ENCODE measurements around the gene RBP4.

RBP4 gene

DNA sequence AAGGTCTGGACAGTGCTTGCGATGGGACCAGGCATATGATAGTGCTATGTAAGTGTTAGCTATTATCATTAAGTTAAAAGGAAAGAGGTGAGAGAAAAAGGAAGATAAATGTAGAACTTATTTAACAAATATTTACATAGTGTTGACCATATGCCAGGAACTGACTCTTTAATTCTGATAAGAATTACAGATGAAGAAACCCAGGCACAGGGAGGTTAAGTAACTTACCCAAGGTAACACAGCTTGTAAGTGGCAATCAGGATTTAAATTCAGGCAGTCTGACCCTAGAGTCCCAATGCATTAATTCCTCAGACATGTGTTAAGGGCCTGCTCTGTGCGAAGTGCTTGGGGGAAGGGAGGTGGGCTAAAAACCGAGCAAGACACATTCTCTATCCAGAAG, 23.5 kb downstream of the RBP4 start:
- no peak overlapping the region for H3K9ac ChIP-seq (ENCODE audit: low read length)
- no peak overlapping the region for H3K4me3 ChIP-seq (ENCODE audit: low read depth in 1 of 2, low read length in 2 of 2)
- no peaks in the 10 kb centered on the region for H3K9me3 ChIP-seq (ENCODE audit: low read length)
- H3K27me3 ChIP-seq (ENCODE audit: control insufficient read depth in 1 of 2, insufficient read depth in 2 of 2, low read length in 2 of 2): no peaks in the 10 kb centered on the region
- H3K27ac ChIP-seq (ENCODE audit: low read depth, low read length): no peak overlapping the region
- H3K4me1 ChIP-seq (ENCODE audit: insufficient read depth, low read length): no peaks in the 10 kb centered on the region
- no peaks in the 10 kb centered on the region for H3K36me3 ChIP-seq (ENCODE audit: insufficient read depth, low read length)

DNA sequence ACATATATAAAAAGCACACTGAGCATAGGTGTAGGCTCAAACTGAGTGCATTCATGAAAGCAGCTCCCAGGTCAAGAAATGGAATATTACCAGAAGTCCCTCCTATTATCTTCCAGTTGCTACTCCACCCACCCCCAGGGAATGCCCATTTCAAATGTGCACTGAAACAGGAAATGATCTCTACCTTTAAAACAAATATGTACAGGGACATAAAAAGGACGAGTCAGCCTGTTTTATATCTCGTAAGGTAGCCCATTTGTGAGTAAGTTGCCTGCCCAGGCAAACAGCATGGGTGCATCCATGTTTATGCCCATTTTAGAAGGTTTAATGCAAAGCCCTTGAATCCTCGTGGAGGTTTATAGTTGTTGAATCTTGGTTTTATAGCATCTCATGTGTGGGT, 24.1 kb downstream of the RBP4 start:
- H3K4me3 ChIP-seq (ENCODE audit: low read depth in 1 of 2, low read length in 2 of 2): no peak overlapping the region
- no peak overlapping the region for H3K27ac ChIP-seq (ENCODE audit: low read depth, low read length)
- no peaks in the 10 kb centered on the region for H3K9me3 ChIP-seq (ENCODE audit: low read length)
- H3K4me1 ChIP-seq (ENCODE audit: insufficient read depth, low read length): no peaks in the 10 kb centered on the region
- H3K36me3 ChIP-seq (ENCODE audit: insufficient read depth, low read length): no peaks in the 10 kb centered on the region
- no peaks in the 10 kb centered on the region for H3K27me3 ChIP-seq (ENCODE audit: control insufficient read depth in 1 of 2, insufficient read depth in 2 of 2, low read length in 2 of 2)
- H3K9ac ChIP-seq (ENCODE audit: low read length): no peak overlapping the region

DNA sequence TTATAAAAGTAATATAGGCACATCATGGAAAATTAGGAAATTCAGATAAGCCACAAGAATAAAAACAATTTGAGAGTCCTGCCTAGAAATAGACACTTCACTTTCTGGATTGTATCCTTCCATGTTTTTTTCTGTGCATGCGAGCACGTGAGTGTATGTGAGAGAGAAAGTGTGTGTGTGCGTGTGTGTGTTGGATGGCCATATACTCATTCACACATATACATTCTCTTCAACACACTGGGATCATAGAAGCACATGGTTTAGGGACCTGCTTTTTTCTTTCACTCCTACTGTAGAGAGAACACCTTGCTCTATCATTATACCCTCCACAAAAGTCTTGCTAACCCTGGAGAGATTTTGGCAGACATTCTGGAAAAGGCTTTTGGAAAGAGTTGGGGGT, 27.1 kb downstream of the RBP4 start:
- no peak overlapping the region for H3K27ac ChIP-seq (ENCODE audit: low read depth, low read length)
- H3K4me1 ChIP-seq (ENCODE audit: insufficient read depth, low read length): no peaks in the 10 kb centered on the region
- no peaks in the 10 kb centered on the region for H3K36me3 ChIP-seq (ENCODE audit: insufficient read depth, low read length)
- H3K27me3 ChIP-seq (ENCODE audit: control insufficient read depth in 1 of 2, insufficient read depth in 2 of 2, low read length in 2 of 2): no peaks in the 10 kb centered on the region
- H3K4me3 ChIP-seq (ENCODE audit: low read depth in 1 of 2, low read length in 2 of 2): no peak overlapping the region
- H3K9me3 ChIP-seq (ENCODE audit: low read length): no peaks in the 10 kb centered on the region
- H3K9ac ChIP-seq (ENCODE audit: low read length): no peak overlapping the region

DNA sequence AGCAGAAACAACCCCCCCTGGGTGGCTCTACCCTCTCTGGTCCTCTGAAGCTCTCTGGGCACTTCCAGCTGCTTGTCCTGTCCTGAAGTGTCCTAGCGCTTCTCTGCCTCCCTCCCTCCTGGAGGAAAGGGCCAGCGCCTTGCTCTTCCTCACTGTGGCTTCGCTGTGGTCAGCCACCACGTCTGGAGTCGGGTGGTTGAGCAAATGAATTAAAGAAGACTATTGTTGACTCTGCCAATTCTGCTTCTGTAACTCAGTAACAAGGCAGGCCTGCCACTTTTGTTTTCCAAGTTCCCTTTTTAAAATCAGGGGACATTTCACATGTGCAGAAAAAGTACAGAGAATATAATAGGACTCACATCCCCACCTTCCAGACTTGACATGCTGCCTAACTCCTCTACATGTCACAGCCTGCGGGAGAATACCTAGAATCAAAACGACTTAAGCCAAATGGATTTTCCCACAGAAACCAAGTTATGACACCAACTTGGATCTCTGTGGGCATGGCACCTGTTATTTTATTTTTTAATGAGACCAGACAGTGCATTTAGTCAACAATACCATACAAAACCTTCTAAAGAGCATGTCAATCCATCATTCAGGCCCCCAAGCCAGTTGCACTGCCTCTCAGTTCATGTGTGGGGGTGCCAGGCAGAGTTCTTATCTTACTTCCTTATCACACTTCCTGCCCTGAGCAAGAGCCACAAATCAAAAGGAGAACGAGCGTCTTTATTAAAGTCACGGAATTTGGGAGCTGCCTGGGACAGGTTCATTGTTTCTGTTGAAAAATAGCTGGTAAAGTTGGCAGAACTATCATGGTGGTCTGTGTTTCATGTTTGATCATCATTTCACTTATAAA, 27.8 kb downstream of the RBP4 start:
- H3K4me1 ChIP-seq (ENCODE audit: insufficient read depth, low read length): no peaks in the 10 kb centered on the region
- peaks cover 3 to 6% of the 10 kb centered on the region in 2 donors for H3K27me3 ChIP-seq (ENCODE audit: control insufficient read depth in 1 of 2, insufficient read depth in 2 of 2, low read length in 2 of 2)
- H3K9ac ChIP-seq (ENCODE audit: low read length): no peak overlapping the region
- H3K9me3 ChIP-seq (ENCODE audit: low read length): no peaks in the 10 kb centered on the region
- no peak overlapping the region for H3K27ac ChIP-seq (ENCODE audit: low read depth, low read length)
- no peaks in the 10 kb centered on the region for H3K36me3 ChIP-seq (ENCODE audit: insufficient read depth, low read length)
- H3K4me3 ChIP-seq (ENCODE audit: low read depth in 1 of 2, low read length in 2 of 2): no peak overlapping the region

DNA sequence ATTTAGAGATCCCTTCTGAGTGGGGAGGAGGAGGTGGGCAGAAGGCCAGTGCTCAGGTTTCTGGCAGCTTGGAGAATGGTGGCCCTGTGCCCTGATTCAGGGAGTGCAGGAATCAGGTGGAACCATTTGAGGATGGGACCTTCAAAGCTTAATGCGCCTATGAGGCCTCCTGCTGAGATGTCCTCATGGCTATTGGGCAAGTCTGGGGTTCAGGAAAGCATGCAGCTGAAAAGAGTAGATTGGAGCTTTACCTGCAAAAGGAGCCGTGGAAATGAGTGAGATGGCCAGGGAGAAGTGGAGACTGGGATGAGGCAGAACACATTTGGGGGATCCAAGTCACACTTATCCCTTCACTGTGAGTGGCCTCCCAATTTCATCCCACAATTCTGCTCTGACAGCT, 28.4 kb downstream of the RBP4 start:
- H3K9ac ChIP-seq (ENCODE audit: low read length): no peak overlapping the region
- no peaks in the 10 kb centered on the region for H3K4me1 ChIP-seq (ENCODE audit: insufficient read depth, low read length)
- no peak overlapping the region for H3K27ac ChIP-seq (ENCODE audit: low read depth, low read length)
- peaks cover 4 to 13% of the 10 kb centered on the region in 2 donors for H3K27me3 ChIP-seq (ENCODE audit: control insufficient read depth in 1 of 2, insufficient read depth in 2 of 2, low read length in 2 of 2)
- no peaks in the 10 kb centered on the region for H3K36me3 ChIP-seq (ENCODE audit: insufficient read depth, low read length)
- H3K4me3 ChIP-seq (ENCODE audit: low read depth in 1 of 2, low read length in 2 of 2): no peak overlapping the region
- no peaks in the 10 kb centered on the region for H3K9me3 ChIP-seq (ENCODE audit: low read length)

DNA sequence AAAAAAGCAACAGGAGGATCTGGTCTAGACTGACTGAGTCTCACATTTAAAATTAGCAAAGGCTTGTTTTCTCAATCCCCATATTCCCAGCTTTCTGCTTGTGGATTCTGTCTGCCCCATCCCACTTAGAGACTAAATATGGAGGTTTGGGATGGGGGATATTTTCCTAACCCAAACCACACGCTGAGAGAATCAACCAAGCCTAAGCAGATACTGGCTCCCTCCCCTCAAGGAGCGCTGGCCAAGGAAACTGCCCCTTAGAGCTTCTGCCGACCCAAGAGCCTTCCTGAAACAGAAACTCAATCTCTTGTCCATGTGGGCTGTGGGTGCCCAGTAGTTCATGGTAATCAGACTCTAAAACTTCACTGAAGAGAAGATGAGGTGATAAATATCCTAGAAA, 30.7 kb downstream of the RBP4 start:
- H3K27me3 ChIP-seq (ENCODE audit: control insufficient read depth in 1 of 2, insufficient read depth in 2 of 2, low read length in 2 of 2): peaks cover 4 to 25% of the 10 kb centered on the region in 2 donors

DNA sequence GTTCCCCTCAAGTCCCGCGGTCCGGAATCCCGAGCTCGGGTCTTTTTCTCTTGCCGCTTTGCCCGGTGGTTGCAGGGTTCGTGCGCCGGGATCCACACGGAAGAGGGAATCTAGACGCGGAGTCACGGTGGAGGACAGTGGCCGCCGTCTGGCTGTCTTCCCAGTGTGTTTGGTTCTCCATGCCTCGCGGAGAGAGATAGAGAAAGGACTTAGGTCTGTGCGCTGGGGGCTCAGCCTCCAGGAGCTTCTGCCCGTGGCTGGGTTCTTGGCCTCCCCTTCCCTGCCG, 33.0 kb downstream of the RBP4 start:
- no peaks in the 10 kb centered on the region for H3K36me3 ChIP-seq (ENCODE audit: insufficient read depth, low read length)
- peaks cover 4 to 25% of the 10 kb centered on the region in 2 donors for H3K27me3 ChIP-seq (ENCODE audit: control insufficient read depth in 1 of 2, insufficient read depth in 2 of 2, low read length in 2 of 2)
- H3K27ac ChIP-seq (ENCODE audit: low read depth, low read length): no peak overlapping the region
- H3K4me3 ChIP-seq (ENCODE audit: low read depth in 1 of 2, low read length in 2 of 2): no peak overlapping the region
- no peak overlapping the region for H3K9ac ChIP-seq (ENCODE audit: low read length)
- H3K9me3 ChIP-seq (ENCODE audit: low read length): no peaks in the 10 kb centered on the region
- H3K4me1 ChIP-seq (ENCODE audit: insufficient read depth, low read length): no peaks in the 10 kb centered on the region

More for the DNA sequence above, 30.7 kb downstream of the RBP4 start:
- no peak overlapping the region for H3K27ac ChIP-seq (ENCODE audit: low read depth, low read length)
- no peaks in the 10 kb centered on the region for H3K4me1 ChIP-seq (ENCODE audit: insufficient read depth, low read length)
- H3K9me3 ChIP-seq (ENCODE audit: low read length): no peaks in the 10 kb centered on the region
- no peak overlapping the region for H3K4me3 ChIP-seq (ENCODE audit: low read depth in 1 of 2, low read length in 2 of 2)
- H3K36me3 ChIP-seq (ENCODE audit: insufficient read depth, low read length): no peaks in the 10 kb centered on the region
- H3K9ac ChIP-seq (ENCODE audit: low read length): no peak overlapping the region

DNA sequence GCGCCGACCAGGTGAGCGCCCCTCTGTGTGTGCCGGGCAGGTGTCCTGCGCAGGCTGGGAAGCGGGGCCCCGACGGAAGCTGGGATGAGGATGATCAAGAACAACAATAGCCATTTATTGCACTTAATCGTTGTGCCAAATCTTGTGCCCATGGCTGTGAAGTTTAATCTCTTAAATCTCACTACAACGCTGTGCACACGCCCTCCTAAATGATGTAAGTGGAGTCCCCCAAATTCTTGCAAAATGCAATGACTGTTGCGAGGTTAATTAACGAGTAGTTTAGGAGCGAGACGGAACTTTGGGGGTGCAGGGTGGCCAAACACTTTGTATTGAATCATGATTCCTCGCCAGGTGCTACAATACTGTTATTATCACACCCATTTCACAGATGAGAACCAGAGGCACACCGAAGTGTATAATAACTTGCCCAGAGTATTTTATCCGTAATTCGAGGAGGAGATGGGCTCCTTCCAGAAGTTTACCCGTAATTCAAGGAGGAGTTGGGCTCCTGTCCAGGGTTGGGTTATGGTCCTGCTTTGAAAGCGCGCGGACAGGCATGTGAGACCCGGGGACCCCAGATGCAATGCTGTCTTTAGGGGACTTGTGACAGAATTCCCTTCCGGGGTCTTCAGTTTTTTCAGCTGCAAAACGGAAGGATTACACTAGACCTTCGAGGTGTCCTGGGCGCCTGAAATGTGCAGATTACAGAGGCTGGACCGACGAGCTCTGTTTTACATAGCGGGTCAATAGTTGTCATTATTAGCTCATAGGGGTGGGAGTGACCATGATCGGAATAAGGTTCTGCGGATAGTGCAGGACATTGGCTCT, 33.5 kb downstream of the RBP4 start:
- Histone ChIP-seq H3K9me3 (ENCODE audit: low read length) (no peaks in the 10 kb centered on the region), H3K4me3 (ENCODE audit: low read depth in 1 of 2, low read length in 2 of 2) (no peak overlapping the region), H3K9ac (ENCODE audit: low read length) (no peak overlapping the region), H3K36me3 (ENCODE audit: insufficient read depth, low read length) (no peaks in the 10 kb centered on the region), H3K27ac (ENCODE audit: low read depth, low read length) (no peak overlapping the region), H3K27me3 (ENCODE audit: control insufficient read depth in 1 of 2, insufficient read depth in 2 of 2, low read length in 2 of 2) (peaks cover 4 to 25% of the 10 kb centered on the region in 2 donors), H3K4me1 (ENCODE audit: insufficient read depth, low read length) (no peaks in the 10 kb centered on the region)

DNA sequence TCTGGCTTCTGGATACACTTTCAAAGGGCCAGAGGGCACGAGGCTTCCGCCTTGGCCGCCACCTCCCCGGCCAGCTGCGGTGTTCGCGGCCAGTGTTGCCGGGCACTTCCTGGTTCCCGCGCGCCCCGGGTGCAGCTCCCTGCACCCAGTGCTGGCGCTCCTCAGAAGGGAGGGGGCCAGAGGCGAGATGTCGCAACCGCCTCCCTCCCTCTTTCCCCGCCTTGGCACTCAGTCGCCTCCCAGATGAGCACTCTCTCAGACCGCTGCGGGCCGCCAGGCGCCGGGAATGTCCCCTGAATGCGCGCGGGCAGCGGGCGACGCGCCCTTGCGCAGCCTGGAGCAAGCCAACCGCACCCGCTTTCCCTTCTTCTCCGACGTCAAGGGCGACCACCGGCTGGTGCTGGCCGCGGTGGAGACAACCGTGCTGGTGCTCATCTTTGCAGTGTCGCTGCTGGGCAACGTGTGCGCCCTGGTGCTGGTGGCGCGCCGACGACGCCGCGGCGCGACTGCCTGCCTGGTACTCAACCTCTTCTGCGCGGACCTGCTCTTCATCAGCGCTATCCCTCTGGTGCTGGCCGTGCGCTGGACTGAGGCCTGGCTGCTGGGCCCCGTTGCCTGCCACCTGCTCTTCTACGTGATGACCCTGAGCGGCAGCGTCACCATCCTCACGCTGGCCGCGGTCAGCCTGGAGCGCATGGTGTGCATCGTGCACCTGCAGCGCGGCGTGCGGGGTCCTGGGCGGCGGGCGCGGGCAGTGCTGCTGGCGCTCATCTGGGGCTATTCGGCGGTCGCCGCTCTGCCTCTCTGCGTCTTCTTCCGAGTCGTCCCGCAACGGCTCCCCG, 34.4 kb downstream of the RBP4 start, which contains the start of gene FFAR4:
FFAR4 (plus strand) TSS at position 231 of the 842 bp plus-strand sequence; CDS start at position 287, 56 bp downstream.
- Histone ChIP-seq H3K9me3 (ENCODE audit: low read length) (no peaks in the 10 kb centered on the region), H3K27me3 (ENCODE audit: control insufficient read depth in 1 of 2, insufficient read depth in 2 of 2, low read length in 2 of 2) (peaks cover 4 to 25% of the 10 kb centered on the region in 2 donors), H3K27ac (ENCODE audit: low read depth, low read length) (no peak within 1 kb of the TSS), H3K36me3 (ENCODE audit: insufficient read depth, low read length) (no peaks in the 10 kb centered on the region), H3K4me3 (ENCODE audit: low read depth in 1 of 2, low read length in 2 of 2) (no peak within 1 kb of the TSS), H3K4me1 (ENCODE audit: insufficient read depth, low read length) (no peaks in the 10 kb centered on the region), H3K9ac (ENCODE audit: low read length) (no peak within 1 kb of the TSS)

DNA sequence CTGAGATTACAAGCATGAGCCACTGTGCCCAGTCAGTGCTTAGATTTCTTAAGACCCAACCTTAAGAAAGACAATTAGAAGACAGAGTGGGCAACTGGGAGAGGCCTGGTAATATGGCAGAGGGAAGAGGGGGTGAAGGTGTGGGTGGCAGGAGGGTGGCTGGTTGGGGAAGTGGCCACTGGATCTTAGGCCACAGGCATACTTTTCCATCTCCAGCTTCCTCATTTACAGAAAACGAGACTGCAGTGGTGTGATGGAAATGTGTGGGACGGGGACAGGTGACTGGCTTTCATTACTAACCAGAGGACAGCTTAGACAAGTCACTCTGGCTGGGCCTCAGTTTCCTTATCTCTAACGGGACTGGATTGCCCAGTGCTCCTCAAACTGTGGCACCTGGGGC, 35.6 kb downstream of the RBP4 start:
- H3K36me3 ChIP-seq (ENCODE audit: insufficient read depth, low read length): no peaks in the 10 kb centered on the region
- H3K4me3 ChIP-seq (ENCODE audit: low read depth in 1 of 2, low read length in 2 of 2): no peak overlapping the region
- H3K27me3 ChIP-seq (ENCODE audit: control insufficient read depth in 1 of 2, insufficient read depth in 2 of 2, low read length in 2 of 2): peaks cover 4 to 25% of the 10 kb centered on the region in 2 donors
- no peak overlapping the region for H3K27ac ChIP-seq (ENCODE audit: low read depth, low read length)
- no peaks in the 10 kb centered on the region for H3K9me3 ChIP-seq (ENCODE audit: low read length)
- H3K4me1 ChIP-seq (ENCODE audit: insufficient read depth, low read length): no peaks in the 10 kb centered on the region
- no peak overlapping the region for H3K9ac ChIP-seq (ENCODE audit: low read length)

DNA sequence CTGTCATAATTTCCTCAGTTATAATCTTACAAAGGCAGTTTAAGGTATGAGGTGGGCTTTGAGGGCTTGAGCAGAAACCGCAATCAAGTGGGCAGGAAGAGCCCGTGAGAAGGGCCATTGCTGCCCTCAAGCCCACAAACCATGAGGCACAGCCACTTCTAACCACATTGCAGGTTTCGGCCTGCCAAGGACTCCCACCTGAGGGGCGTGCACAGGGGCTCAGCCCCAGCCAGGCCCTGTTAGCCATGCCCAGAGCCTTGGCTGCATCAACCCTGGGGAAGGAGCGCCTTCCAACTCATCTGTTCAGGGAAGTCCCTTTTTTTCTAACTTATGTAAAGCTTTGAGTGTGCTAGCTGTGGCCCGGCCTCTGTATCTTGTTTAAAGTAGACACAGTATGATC, 40.5 kb downstream of the RBP4 start:
- no peak overlapping the region for H3K27ac ChIP-seq (ENCODE audit: low read depth, low read length)

More for the DNA sequence above, 40.5 kb downstream of the RBP4 start:
- no peaks in the 10 kb centered on the region for H3K36me3 ChIP-seq (ENCODE audit: insufficient read depth, low read length)
- no peak overlapping the region for H3K4me3 ChIP-seq (ENCODE audit: low read depth in 1 of 2, low read length in 2 of 2)
- H3K27me3 ChIP-seq (ENCODE audit: control insufficient read depth in 1 of 2, insufficient read depth in 2 of 2, low read length in 2 of 2): no peaks in the 10 kb centered on the region
- no peak overlapping the region for H3K9ac ChIP-seq (ENCODE audit: low read length)
- no peaks in the 10 kb centered on the region for H3K9me3 ChIP-seq (ENCODE audit: low read length)
- H3K4me1 ChIP-seq (ENCODE audit: insufficient read depth, low read length): no peaks in the 10 kb centered on the region
